ENCODE data around the gene SMOC2. TPM values are rescaled to one million over a fixed set of nuclear protein-coding genes. Genes with fewer than 3 reads are reported as not detected.

The SMOC2 gene
- total RNA-seq, 4 donors from 2014 or later, result 10.7 to 14.9 (median 13.7) TPM

DNA sequence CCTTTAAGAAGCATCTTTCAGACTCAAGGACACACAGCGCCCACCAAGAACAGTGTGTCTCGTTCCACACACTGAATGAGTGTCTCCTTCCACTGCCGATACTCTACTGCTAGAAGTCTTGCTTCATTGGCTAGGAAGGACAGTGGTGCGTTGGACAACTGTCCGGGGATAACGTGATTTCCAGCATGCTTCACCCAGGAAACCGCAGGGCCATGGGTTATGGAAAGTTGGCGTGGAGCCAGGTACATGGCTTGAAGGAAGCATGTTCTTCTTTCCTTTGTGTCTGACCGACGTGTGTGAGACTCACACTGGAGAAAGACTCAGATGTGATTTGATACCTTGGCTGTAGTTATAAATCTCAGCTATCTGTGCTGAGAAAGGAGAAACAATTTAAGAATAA, 73.2 kb downstream of the SMOC2 start:
- H3K27ac ChIP-seq, result no peak overlapping the region

DNA sequence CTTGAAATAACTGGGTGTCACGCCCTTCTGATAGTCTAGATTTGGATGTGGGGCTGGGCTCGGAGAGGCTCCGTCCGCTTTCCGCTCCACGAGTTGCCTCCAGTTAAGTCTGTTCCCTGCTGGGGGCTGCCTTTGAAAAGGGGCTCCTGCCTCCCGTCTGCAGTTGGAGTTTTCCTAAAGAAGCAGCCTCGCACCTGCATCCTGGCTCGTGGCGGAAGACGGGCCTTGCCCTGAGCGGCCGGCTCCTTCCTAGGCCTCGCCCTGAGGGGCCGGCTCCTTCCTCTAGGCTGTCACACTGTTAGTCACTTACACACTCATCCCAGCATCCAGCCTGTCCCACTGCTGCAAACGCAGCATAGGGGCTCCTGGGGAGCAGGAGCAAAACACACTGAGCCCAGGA, 74.4 kb downstream of the SMOC2 start:
- no peak overlapping the region for H3K27ac ChIP-seq
- DNase-seq, result no peak
- no peaks in the 10 kb centered on the region for H3K27me3 ChIP-seq
- H3K36me3 ChIP-seq, result no peaks in the 10 kb centered on the region
- TF ChIP-seq, protein P1, sequence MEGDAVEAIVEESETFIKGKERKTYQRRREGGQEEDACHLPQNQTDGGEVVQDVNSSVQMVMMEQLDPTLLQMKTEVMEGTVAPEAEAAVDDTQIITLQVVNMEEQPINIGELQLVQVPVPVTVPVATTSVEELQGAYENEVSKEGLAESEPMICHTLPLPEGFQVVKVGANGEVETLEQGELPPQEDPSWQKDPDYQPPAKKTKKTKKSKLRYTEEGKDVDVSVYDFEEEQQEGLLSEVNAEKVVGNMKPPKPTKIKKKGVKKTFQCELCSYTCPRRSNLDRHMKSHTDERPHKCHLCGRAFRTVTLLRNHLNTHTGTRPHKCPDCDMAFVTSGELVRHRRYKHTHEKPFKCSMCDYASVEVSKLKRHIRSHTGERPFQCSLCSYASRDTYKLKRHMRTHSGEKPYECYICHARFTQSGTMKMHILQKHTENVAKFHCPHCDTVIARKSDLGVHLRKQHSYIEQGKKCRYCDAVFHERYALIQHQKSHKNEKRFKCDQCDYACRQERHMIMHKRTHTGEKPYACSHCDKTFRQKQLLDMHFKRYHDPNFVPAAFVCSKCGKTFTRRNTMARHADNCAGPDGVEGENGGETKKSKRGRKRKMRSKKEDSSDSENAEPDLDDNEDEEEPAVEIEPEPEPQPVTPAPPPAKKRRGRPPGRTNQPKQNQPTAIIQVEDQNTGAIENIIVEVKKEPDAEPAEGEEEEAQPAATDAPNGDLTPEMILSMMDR (IDR thresholded peaks at IDR 0.05), result no peak
- no peak for TF ChIP-seq POLR2A (IDR thresholded peaks at IDR 0.05)
- H3K9me3 ChIP-seq, result no peaks in the 10 kb centered on the region
- H3K4me3 ChIP-seq, result no peak overlapping the region
- H3K4me1 ChIP-seq, result no peaks in the 10 kb centered on the region

More for the DNA sequence above, 73.2 kb downstream of the SMOC2 start:
- TF ChIP-seq POLR2A (IDR thresholded peaks at IDR 0.05), result no peak
- DNase-seq, result peak in 1 of 3 donors; percentile 57
- Histone ChIP-seq H3K4me1 (no peaks in the 10 kb centered on the region), H3K9me3 (no peaks in the 10 kb centered on the region), H3K36me3 (no peaks in the 10 kb centered on the region), H3K27me3 (no peaks in the 10 kb centered on the region), H3K4me3 (no peak overlapping the region)

DNA sequence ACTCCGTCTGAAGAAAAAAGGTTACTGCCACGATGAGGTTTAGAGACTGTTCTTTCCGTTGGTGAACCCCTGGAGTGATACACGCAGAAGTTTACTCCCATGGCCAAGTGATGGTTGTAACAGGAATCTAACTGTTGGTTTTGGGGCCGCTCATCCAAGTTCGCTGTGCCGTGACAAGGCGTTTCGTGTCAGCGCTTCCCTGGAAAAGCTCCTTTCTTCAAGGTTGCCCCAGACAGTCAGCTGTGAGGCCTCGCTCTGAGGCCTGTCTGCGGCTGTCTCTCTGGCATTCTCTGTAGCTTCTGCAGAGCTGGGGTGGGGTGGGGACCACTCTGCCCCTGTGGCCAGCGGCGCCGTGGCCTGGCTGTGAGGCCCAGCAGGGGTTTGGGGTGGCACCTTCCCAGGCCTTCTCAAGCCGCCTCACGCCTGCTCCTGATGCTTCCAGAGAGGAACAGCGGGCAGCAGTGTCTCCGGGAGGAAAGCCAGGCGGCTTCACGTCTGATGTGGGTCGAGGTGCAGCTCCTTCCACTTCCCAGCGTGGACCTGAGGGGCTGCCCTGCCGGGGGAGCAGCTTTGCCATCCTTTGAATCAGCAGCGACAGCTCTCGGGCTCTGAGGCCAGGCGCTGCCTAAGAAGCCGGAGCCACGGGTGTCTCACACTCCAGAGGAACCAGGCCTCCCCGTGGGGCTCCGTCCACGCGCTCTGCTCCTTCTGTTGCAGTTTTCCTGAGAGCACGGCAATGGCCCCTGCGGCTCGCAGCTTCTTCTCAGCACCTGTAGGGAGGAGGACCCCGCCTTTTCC, 76.2 kb downstream of the SMOC2 start:
- Histone ChIP-seq H3K27ac (no peak overlapping the region), H3K9me3 (no peaks in the 10 kb centered on the region), H3K36me3 (no peaks in the 10 kb centered on the region), H3K4me1 (no peaks in the 10 kb centered on the region), H3K4me3 (no peak overlapping the region), H3K27me3 (no peaks in the 10 kb centered on the region)
- no peak for TF ChIP-seq POLR2A (IDR thresholded peaks at IDR 0.05)
- DNase-seq, result no peak

DNA sequence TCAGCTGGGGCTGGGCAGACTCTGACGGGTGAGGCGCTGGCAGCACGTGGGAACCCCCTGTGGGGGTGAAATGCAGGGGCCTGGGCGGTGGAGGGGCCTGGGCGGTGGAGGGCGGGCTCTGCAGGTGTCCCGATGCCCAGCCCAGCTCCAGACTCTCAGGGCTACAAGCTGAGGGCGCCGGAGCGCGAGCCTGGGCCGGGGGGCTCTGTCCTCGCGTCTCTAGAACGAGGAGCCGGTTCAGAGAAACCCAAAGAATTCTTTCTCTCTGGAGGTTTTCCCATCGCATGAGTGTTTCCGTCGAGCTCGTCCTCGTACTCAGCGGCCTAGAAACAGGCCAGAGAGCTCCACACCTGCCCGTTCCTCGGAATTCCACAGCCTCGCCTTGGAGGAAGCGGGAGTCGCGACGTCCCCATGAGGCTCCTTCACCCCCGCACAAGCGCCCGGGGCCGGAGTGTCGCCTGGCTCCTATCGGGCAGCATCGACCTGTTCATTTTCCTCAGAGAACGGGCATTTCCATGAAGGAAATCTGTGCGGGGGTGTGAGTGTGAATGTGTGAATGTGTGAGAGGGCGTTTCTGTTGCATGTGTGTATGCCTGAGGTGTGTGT, 76.9 kb downstream of the SMOC2 start:
- no peak for TF ChIP-seq POLR2A (IDR thresholded peaks at IDR 0.05)
- TF ChIP-seq, protein P1 (IDR thresholded peaks at IDR 0.05), result no peak
- no peak overlapping the region for H3K4me3 ChIP-seq
- no peaks in the 10 kb centered on the region for H3K36me3 ChIP-seq
- DNase-seq, result no peak
- no peaks in the 10 kb centered on the region for H3K4me1 ChIP-seq
- no peaks in the 10 kb centered on the region for H3K9me3 ChIP-seq
- H3K27me3 ChIP-seq, result no peaks in the 10 kb centered on the region
- no peak overlapping the region for H3K27ac ChIP-seq

DNA sequence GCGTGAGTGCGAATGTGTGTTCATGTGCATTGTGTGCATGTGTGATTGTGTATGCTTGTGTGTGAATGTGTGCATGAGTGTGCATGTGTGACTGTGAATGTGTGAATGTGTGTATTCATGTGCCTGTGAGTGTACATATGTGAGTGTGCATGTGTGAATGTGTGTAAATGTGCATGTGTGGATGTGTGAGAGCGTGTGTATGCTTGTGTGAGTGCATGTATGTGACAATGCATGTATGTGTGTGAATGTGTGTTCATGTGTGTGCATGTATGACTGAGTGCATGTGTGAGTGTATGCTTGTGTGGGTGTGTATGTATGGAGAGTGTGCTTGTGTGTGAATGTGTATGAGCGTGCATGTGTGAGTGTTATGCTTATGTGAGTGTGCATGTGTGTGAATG, 77.4 kb downstream of the SMOC2 start:
- TF ChIP-seq, protein P1 (IDR thresholded peaks at IDR 0.05), result no peak
- TF ChIP-seq POLR2A (IDR thresholded peaks at IDR 0.05), result no peak
- Histone ChIP-seq H3K27ac (no peak overlapping the region), H3K4me1 (no peaks in the 10 kb centered on the region), H3K9me3 (no peaks in the 10 kb centered on the region), H3K36me3 (no peaks in the 10 kb centered on the region), H3K4me3 (no peak overlapping the region), H3K27me3 (no peaks in the 10 kb centered on the region)
- no peak for DNase-seq

DNA sequence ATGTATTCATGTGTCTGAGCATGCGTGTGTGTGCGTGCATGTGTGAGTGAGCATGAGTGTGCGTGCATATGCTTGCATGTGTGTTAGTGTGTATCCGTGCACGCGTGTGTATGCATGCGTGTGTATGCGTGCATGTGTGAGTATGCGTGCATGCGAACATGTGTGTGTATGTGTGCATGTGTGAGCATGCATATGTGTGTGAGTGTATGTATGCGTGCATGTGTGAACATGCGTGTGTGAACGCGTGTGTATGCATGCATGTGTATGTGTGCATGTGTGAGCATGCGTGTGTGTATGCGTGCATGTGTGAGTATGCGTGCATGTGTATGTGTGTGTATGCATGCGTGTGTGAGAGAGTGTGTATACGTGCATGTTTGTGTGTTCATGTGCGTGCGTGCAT, 77.9 kb downstream of the SMOC2 start:
- Histone ChIP-seq H3K27ac (no peak overlapping the region), H3K4me1 (no peaks in the 10 kb centered on the region), H3K27me3 (no peaks in the 10 kb centered on the region), H3K36me3 (no peaks in the 10 kb centered on the region), H3K9me3 (no peaks in the 10 kb centered on the region), H3K4me3 (no peak overlapping the region)
- TF ChIP-seq POLR2A (IDR thresholded peaks at IDR 0.05), result no peak
- TF ChIP-seq, protein P1 (IDR thresholded peaks at IDR 0.05), result no peak
- no peak for DNase-seq

Data from Peyer's patch (tissue), 4 donors.